Naive thymus-derived CD4-positive, alpha-beta T cell (primary cell): ENCODE data around the gene BICC1. TPM values are rescaled to one million over a fixed set of nuclear protein-coding genes. Genes with fewer than 3 reads are reported as not detected.

Experiments
- ATAC-seq: fragments of 150-1000 bp; cut with Tn5 transposase; 2 replicates; pipeline ENCODE4 v1.10.0; 2021; ENCODE audit warnings: mild to moderate bottlenecking, moderate library complexity
- CTCF ChIA-PET: fragments of 350-600 bp; sonication (Branson Sonifier 250); formaldehyde crosslinking; loops from one replicate; lab custom pipeline; 2021; ENCODE audit warnings: antibody characterized with exemption; lab: Charles Lee
- POLR2A ChIA-PET: fragments of 350-600 bp; sonication (Branson Sonifier 250); formaldehyde crosslinking; loops from one replicate; lab custom pipeline; 2021; ENCODE audit warnings: antibody characterized with exemption, inconsistent platforms; lab: Charles Lee
- DNase-seq, 9 donors: peaks; one replicate each; pipeline versions ENCODE4 v3.0.0 to v3.0.0-alpha.2; 2020 to 2022; ENCODE audit warnings: mixed read lengths in 1 of 9
- H3K27ac ChIP-seq: one replicate; pipeline ENCODE4 v1.7.0; 2013; ENCODE audit warnings: mild to moderate bottlenecking, low read depth, low read length, moderate library complexity
- H3K27me3 ChIP-seq, 2 donors: one replicate each; pipeline ENCODE4 v1.7.0; 2013; ENCODE audit warnings: low read length in 2 of 2, mild to moderate bottlenecking in 2 of 2, moderate library complexity in 2 of 2; ENCODE audit not compliant: control insufficient read depth in 2 of 2, insufficient read depth in 2 of 2
- H3K36me3 ChIP-seq, 3 experiments: 1 replicate in 2 of 3; 2 replicates in 1 of 3; pipeline ENCODE4 v1.7.0; 2013; ENCODE audit warnings: low read length in 3 of 3, mild to moderate bottlenecking in 3 of 3, moderate library complexity in 1 of 3; ENCODE audit not compliant: insufficient read depth in 3 of 3, control insufficient read depth in 2 of 3
- H3K4me1 ChIP-seq, 2 donors: one replicate each; pipeline ENCODE4 v1.7.0; 2013; ENCODE audit warnings: low read length in 2 of 2, mild to moderate bottlenecking in 2 of 2, moderate library complexity in 1 of 2; ENCODE audit not compliant: control insufficient read depth in 2 of 2, insufficient read depth in 2 of 2
- H3K4me3 ChIP-seq: 2 replicates; pipeline ENCODE4 v1.7.0; 2013; ENCODE audit warnings: mild to moderate bottlenecking, low read length
- H3K9me3 ChIP-seq, 3 experiments: 1 replicate in 2 of 3; 2 replicates in 1 of 3; pipeline ENCODE4 v1.7.0; 2013; ENCODE audit warnings: low read length in 3 of 3; ENCODE audit not compliant: control insufficient read depth in 2 of 3
- H3K27ac Mint-ChIP-seq, 9 donors: one replicate each; pipeline ENCODE4 v1.8.0; 2020 to 2022; ENCODE audit warnings: mixed read lengths in 9 of 9, mild to moderate bottlenecking in 8 of 9, moderate library complexity in 5 of 9, inconsistent platforms in 2 of 9
- H3K27me3 Mint-ChIP-seq, 5 donors: one replicate each; pipeline ENCODE4 v1.8.0; 2021 to 2022; ENCODE audit warnings: mixed read lengths in 5 of 5, mild to moderate bottlenecking in 1 of 5
- H3K36me3 Mint-ChIP-seq, 5 donors: one replicate each; pipeline ENCODE4 v1.8.0; 2020 to 2022; ENCODE audit warnings: mixed read lengths in 5 of 5, mild to moderate bottlenecking in 3 of 5, inconsistent platforms in 1 of 5
- H3K4me1 Mint-ChIP-seq, 7 donors: one replicate each; pipeline ENCODE4 v1.8.0; 2020 to 2022; ENCODE audit warnings: mixed read lengths in 7 of 7, mild to moderate bottlenecking in 3 of 7, inconsistent platforms in 1 of 7
- H3K4me3 Mint-ChIP-seq, 10 donors: one replicate each; pipeline ENCODE4 v1.8.0; 2020 to 2022; ENCODE audit warnings: mild to moderate bottlenecking in 10 of 10, mixed read lengths in 10 of 10, moderate library complexity in 6 of 10, inconsistent platforms in 2 of 10
- H3K9me3 Mint-ChIP-seq, 11 donors: one replicate each; pipeline ENCODE4 v1.8.0; 2020 to 2022; ENCODE audit warnings: mixed read lengths in 11 of 11, mild to moderate bottlenecking in 4 of 11, inconsistent platforms in 1 of 11, moderate library complexity in 1 of 11
- intact Hi-C, 2 donors: fragments of 100-400 bp; cut with micrococcal nuclease; formaldehyde crosslinking; loops; one replicate each; pipeline ENCODE4 v1.15.1; 2023
- polyA plus RNA-seq, 2 donors: library from polyadenylated mRNA; unstranded; fragments of 300-500 nt; fragmentation: Illumina TruSeq; gene quantifications; one replicate each; pipeline ENCODE4 v1.2.3, GENCODE V29; 2021
- total RNA-seq, 6 experiments: library from RNA in 5 of 6; stranded (reverse) in 5 of 6; gene quantifications; 1 replicate in 5 of 6; 2 replicates in 1 of 6; pipeline ENCODE4 v1.2.3 and lab custom pipeline; 2021 to 2026

BICC1 gene
- total and polyA plus RNA-seq, 7 experiments from 2014 or later, result 0.05 to 0.10 TPM; not detected in 5

DNA sequence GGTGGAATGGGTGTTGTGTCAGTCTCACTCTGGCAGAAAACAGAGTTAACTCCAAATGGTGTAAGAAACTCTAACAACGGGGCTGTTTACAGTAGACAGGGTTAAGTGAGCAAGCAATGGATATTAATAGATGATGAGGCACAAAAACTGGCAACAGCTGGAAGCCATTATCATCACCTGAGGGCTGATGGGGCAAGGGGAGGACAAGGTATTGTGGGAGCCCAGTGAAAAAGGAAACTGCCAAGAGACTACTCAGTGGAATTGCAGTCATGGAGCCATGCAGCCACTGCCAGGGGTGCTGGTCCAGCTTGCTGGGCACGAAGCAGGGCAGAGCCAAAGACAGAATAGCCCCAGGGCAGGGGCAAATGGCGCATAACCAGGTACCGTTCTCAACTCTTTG is 260.7 kb downstream of the BICC1 start:
- no peaks in the 10 kb centered on the region for H3K4me1 ChIP-seq
- ChIA-PET CTCF (no interaction called here), POLR2A (no interaction called here)
- no peak overlapping the region for H3K27ac ChIP-seq
- H3K9me3 ChIP-seq, result no peaks in the 10 kb centered on the region
- no peaks in the 10 kb centered on the region for H3K36me3 ChIP-seq
- DNase-seq, result no peak
- Mint-ChIP-seq H3K36me3 (no peaks in the 10 kb centered on the region), H3K27me3 (peaks cover 0 to 12% (median 0%) of the 10 kb centered on the region in 5 donors), H3K9me3 (peaks cover 0 to 1% (median 0%) of the 10 kb centered on the region in 11 donors), H3K27ac (no peak overlapping the region), H3K4me3 (no peak overlapping the region), H3K4me1 (no peaks in the 10 kb centered on the region)
- intact Hi-C loops, result no loop called here
- no peak for ATAC-seq
- H3K4me3 ChIP-seq, result no peak overlapping the region
- H3K27me3 ChIP-seq, result no peaks in the 10 kb centered on the region

DNA sequence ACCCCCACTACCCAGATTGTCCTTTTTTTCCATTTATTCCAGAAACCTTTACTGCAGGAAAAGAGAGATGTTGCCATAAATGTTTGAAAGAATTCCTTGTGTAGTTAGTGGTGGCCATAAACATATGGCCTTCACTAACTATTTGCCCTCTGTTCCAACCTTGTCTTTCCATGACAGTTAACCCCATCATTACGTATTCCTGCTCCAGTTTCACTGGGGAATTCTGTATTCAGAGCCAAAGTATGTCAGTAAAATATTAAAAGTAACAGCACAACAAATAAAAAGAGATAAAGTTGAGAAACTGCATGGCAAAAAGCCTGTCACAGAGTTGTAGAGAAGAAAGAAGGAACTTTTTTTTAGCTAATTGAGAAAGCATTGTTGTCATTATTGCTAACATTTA is 261.3 kb downstream of the BICC1 start:
- no peaks in the 10 kb centered on the region for H3K4me1 ChIP-seq
- Mint-ChIP-seq H3K9me3 (no peaks in the 10 kb centered on the region), H3K27me3 (peaks cover 0 to 16% (median 0%) of the 10 kb centered on the region in 5 donors), H3K4me3 (no peak overlapping the region), H3K27ac (no peak overlapping the region), H3K36me3 (no peaks in the 10 kb centered on the region), H3K4me1 (no peaks in the 10 kb centered on the region)
- no peak overlapping the region for H3K4me3 ChIP-seq
- DNase-seq, result no peak
- no peak overlapping the region for H3K27ac ChIP-seq
- H3K36me3 ChIP-seq, result no peaks in the 10 kb centered on the region
- no peak for ATAC-seq
- ChIA-PET CTCF (no interaction called here), POLR2A (no interaction called here)
- intact Hi-C loops, result no loop called here
- H3K9me3 ChIP-seq, result no peaks in the 10 kb centered on the region
- H3K27me3 ChIP-seq, result no peaks in the 10 kb centered on the region

DNA sequence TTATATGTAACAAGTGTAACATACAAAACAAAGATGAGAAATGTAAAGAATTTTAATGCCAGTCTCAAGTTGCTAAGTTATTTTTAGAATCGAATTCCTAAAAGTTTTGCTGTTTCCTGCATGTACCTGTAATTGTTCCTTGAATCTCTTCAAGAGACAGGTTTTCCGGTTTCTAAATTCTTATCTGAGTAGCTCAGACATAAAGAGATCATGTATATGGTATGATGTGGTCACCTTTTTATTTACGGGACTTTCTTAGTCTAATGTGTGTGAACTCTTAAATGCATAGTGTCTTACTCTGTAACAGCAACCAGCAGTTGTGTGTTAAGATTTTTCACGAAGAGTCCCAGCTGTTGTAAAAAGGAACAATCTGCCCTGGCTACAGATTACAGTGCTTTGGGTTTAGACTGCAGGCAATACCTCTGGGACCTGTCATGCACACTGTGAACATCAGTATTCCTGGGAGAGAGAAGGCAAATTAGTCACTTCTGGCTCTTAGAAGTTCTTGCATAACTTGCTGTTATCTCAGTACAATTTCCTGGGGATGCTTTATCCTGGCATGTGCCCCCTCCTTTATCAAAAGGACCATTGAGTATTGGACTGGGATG is 263.4 kb downstream of the BICC1 start:
- no peak overlapping the region for H3K4me3 ChIP-seq
- ATAC-seq, result no peak
- ChIA-PET POLR2A (no interaction called here), CTCF (no interaction called here)
- no peaks in the 10 kb centered on the region for H3K27me3 ChIP-seq
- H3K9me3 Mint-ChIP-seq, result no peaks in the 10 kb centered on the region
- H3K27ac ChIP-seq, result no peak overlapping the region
- H3K36me3 ChIP-seq, result no peaks in the 10 kb centered on the region
- H3K27ac Mint-ChIP-seq, result no peak overlapping the region
- H3K9me3 ChIP-seq, result no peaks in the 10 kb centered on the region
- H3K4me1 Mint-ChIP-seq, result no peaks in the 10 kb centered on the region
- H3K27me3 Mint-ChIP-seq, result peaks cover 0 to 17% (median 0%) of the 10 kb centered on the region in 5 donors
- H3K36me3 Mint-ChIP-seq, result no peaks in the 10 kb centered on the region
- no peak overlapping the region for H3K4me3 Mint-ChIP-seq
- intact Hi-C loops, result no loop called here
- DNase-seq, result no peak
- no peaks in the 10 kb centered on the region for H3K4me1 ChIP-seq

DNA sequence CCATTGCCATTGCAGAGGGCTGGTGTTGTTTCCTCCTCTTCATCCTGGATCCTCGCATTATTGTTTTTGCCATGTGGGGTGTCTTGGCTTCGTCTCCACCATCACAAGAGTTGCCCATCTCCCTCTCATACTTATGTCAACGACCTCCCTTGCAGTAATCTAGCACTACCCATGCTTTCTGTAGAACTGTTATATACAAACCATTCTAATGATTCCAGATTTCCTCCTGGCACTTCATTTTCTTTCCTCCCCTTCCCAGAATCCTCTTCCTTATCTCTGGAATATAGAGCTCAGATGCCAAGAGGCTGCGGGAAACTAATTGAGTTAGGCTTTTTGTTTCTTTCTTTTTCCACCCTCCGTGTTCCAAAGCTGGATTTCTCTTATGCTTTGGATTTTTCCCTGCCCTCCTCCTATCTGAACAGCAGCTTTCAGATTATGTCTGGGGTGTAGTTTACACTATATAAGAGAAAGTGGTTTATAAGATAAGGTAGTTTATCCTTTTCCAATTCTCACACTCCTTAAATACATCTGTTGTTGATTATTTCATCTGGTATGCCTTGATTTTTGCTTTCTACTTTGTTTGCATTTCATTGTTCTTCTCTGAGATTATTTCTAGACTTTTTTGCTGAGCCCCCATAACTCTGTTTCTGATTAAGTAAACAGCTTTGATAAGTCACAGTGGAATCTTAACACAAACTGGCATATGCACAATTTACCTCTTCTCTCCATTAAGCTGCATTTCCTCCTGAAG is 264.1 kb downstream of the BICC1 start:
- intact Hi-C loops, result no loop called here
- Mint-ChIP-seq H3K27ac (no peak overlapping the region), H3K9me3 (no peaks in the 10 kb centered on the region), H3K4me1 (no peaks in the 10 kb centered on the region), H3K36me3 (no peaks in the 10 kb centered on the region), H3K4me3 (no peak overlapping the region), H3K27me3 (peaks cover 0 to 17% (median 0%) of the 10 kb centered on the region in 5 donors)
- Histone ChIP-seq H3K9me3 (no peaks in the 10 kb centered on the region), H3K4me3 (no peak overlapping the region), H3K27me3 (no peaks in the 10 kb centered on the region), H3K4me1 (no peaks in the 10 kb centered on the region), H3K36me3 (no peaks in the 10 kb centered on the region), H3K27ac (no peak overlapping the region)
- ATAC-seq, result no peak
- DNase-seq, result no peak
- ChIA-PET CTCF (no interaction called here), POLR2A (no interaction called here)

DNA sequence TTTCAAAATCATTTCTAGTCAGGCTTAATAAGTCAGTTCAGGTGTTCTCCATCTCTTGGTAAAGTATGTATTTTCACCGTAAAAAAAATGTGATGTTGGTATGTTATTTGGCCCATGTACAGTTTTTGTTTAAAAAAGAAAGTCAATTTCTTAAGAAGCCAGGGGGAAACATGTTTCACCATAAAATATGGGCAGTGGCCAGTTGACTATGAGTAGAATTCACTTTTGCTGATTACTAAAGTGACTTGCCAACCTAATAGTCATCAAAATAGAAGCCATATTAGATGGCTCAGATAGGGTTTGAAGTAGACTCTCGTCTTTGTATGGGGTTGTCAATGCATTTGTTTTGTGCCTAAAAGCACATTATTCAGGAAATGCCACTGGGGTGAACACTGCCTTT is 266.3 kb downstream of the BICC1 start:
- H3K27ac ChIP-seq, result no peak overlapping the region
- Mint-ChIP-seq H3K36me3 (no peaks in the 10 kb centered on the region), H3K27me3 (peaks cover 0 to 17% (median 0%) of the 10 kb centered on the region in 5 donors), H3K4me1 (no peaks in the 10 kb centered on the region), H3K9me3 (no peaks in the 10 kb centered on the region), H3K4me3 (no peak overlapping the region), H3K27ac (no peak overlapping the region)
- H3K4me1 ChIP-seq, result no peaks in the 10 kb centered on the region
- no peak for ATAC-seq
- no peak overlapping the region for H3K4me3 ChIP-seq
- H3K27me3 ChIP-seq, result no peaks in the 10 kb centered on the region
- H3K36me3 ChIP-seq, result no peaks in the 10 kb centered on the region
- CTCF ChIA-PET, result no interaction called here
- intact Hi-C loops, result no loop called here
- no peaks in the 10 kb centered on the region for H3K9me3 ChIP-seq
- DNase-seq, result no peak
- POLR2A ChIA-PET, result no interaction called here

DNA sequence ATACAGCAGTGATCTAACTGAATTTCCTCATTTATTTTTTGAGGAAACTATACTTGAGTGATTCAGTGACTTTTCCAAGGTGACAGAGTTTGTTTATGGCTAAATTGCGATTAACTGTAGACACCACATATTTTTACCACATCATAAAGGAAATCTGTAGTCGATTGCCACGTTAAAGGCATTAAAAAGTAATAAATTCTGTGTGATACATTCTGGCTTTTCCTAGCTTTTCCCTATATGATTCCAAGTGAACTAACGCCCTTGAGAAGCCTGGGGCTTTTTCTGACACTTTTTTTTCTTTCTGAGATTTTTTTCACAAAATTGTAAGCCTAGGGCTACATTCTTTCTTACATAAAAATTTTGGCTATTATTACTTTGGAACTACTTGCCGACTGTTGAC is 266.9 kb downstream of the BICC1 start:
- no peaks in the 10 kb centered on the region for H3K4me1 ChIP-seq
- H3K4me3 ChIP-seq, result no peak overlapping the region
- H3K27ac Mint-ChIP-seq, result no peak overlapping the region
- no peak overlapping the region for H3K4me3 Mint-ChIP-seq
- H3K27ac ChIP-seq, result no peak overlapping the region
- no peaks in the 10 kb centered on the region for H3K36me3 ChIP-seq
- H3K36me3 Mint-ChIP-seq, result no peaks in the 10 kb centered on the region
- intact Hi-C loops, result no loop called here
- H3K9me3 ChIP-seq, result no peaks in the 10 kb centered on the region
- ChIA-PET POLR2A (no interaction called here), CTCF (no interaction called here)
- DNase-seq (no peak), ATAC-seq (no peak)
- peaks cover 0 to 17% (median 0%) of the 10 kb centered on the region in 5 donors for H3K27me3 Mint-ChIP-seq
- H3K4me1 Mint-ChIP-seq, result no peaks in the 10 kb centered on the region
- H3K9me3 Mint-ChIP-seq, result no peaks in the 10 kb centered on the region
- no peaks in the 10 kb centered on the region for H3K27me3 ChIP-seq

DNA sequence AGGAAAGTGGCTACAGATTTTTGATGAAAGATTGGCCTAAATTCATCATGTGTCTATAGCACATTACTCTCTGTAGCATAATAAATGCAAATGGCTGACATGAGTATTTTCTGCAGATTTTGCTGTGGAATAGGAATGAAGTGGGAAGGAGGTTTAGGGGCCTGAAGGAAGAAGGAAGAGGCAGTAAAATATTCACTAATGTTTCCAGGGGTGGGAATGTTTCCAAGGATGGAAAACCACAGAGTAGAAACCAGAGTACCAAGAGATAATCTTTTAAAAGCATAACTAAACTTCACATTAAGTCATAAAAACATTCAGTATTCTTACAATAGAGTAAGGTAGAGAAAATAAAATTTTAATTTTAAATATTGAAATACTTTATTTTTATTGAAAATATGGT is 267.8 kb downstream of the BICC1 start:
- no peaks in the 10 kb centered on the region for H3K9me3 Mint-ChIP-seq
- H3K4me1 Mint-ChIP-seq, result no peaks in the 10 kb centered on the region
- no peaks in the 10 kb centered on the region for H3K27me3 ChIP-seq
- H3K36me3 Mint-ChIP-seq, result no peaks in the 10 kb centered on the region
- no peaks in the 10 kb centered on the region for H3K36me3 ChIP-seq
- no peaks in the 10 kb centered on the region for H3K4me1 ChIP-seq
- H3K9me3 ChIP-seq, result no peaks in the 10 kb centered on the region
- H3K27me3 Mint-ChIP-seq, result peaks cover 0 to 17% (median 0%) of the 10 kb centered on the region in 5 donors
- H3K4me3 ChIP-seq, result no peak overlapping the region
- H3K27ac Mint-ChIP-seq, result no peak overlapping the region
- ChIA-PET CTCF (interaction anchor here (1.3 kb wide), 1 partner anchor 15 kb away, joined by 4 read pairs; no protein-coding TSS in a partner anchor), POLR2A (no interaction called here)
- DNase-seq (no peak), ATAC-seq (no peak)
- no peak overlapping the region for H3K4me3 Mint-ChIP-seq
- intact Hi-C loops, result loop anchor here in 1 of 2 donors (5.0 to 10.0 kb wide), 2 partner anchors 1024 to 1252 kb away; no protein-coding TSS in a partner anchor
- H3K27ac ChIP-seq, result no peak overlapping the region
